ENCODE measurements around the gene POLR3F. TPM values are rescaled to one million over a fixed set of nuclear protein-coding genes. Genes with fewer than 3 reads are reported as not detected.
A peak's percentile ranks its signal among the peaks of the same experiment; 100 is the strongest.

POLR3F gene
- 10 to 100 TPM; 12.5 to 13.4 TPM for total RNA-seq

DNA sequence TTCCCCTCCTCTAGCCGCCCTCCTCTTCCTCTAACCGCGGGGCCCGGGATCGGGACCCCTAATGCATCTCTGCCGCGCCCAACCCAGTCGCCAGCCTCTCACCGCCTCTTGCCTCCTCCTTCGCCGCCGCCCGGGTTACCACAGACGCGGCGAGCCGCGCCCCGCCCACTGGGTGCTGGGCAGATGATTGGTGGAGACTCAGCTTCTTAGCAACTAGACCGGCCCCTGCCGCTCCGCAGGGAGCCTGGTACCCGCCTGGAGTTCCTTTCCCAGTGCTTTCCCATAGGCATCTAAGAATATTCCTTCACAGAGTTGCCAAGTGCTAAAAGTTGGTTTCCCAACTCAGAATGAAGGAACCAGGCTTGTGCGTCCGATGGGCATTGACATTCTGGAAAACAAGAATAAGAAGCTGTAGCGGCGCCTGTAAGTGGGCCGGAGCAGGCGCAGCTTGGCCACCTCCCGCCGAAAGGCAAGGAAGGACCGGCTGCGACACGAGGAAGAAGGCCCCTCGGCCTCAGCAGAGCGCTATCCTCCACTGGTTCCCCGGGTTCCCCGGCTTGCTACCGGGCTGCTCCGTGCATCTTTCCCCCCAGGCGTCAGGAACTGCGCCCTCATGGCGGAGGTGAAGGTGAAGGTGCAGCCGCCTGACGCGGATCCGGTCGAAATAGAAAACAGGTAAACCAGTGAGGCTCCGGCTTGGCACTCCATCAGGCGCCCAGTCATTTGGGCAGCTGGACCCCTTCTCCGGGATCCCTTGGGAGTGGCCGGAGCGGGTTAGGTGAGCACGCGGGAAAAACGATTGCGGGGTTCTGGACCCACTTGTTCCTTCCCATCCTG lies at the start of gene POLR3F, which contains the start of gene DZANK1:
POLR3F (plus strand) TSS at position 497 of the 837 bp plus-strand sequence; CDS start at position 614, 117 bp downstream.
DZANK1 (minus strand) TSS at position 137 of the 837 bp plus-strand sequence. CDS start 1,672 bp downstream, outside the sequence.
- Mint-ChIP-seq H3K4me1 (ENCODE audit: low read depth) (peaks cover 13% of the 10 kb centered on the region), H3K9me3 (no peaks in the 10 kb centered on the region), H3K27me3 (ENCODE audit: low read depth) (no peaks in the 10 kb centered on the region), H3K36me3 (ENCODE audit: insufficient read depth in 2 of 2) (peaks cover 0 to 3% of the 10 kb centered on the region in 2 donors), H3K27ac (peak within 1 kb of the TSS; percentile 94), H3K4me3 (peak within 1 kb of the TSS; percentile 86 to 96)
- DNase-seq (peak; percentile 94), ATAC-seq (replicated peaks in 1 of 2) (peak; percentile 98 to 99)

- Mint-ChIP-seq H3K4me1 (ENCODE audit: low read depth) (no peaks in the 10 kb centered on the region), H3K4me3 (no peak overlapping the region), H3K9me3 (no peaks in the 10 kb centered on the region), H3K27ac (no peak overlapping the region), H3K36me3 (ENCODE audit: insufficient read depth in 2 of 2) (no peaks in the 10 kb centered on the region), H3K27me3 (ENCODE audit: low read depth) (no peaks in the 10 kb centered on the region)
- ATAC-seq (replicated peaks in 1 of 2) = no peak
- no peak for DNase-seq
These were observed 45.6 kb upstream of the POLR3F start for GRCh38 chr20:18421608-18422007.

- H3K27ac Mint-ChIP-seq = no peak overlapping the region
These were observed 40.0 kb upstream of the POLR3F start for GRCh38 chr20:18427214-18427613.

GRCh38 chr20:18428490-18429173 lies 38.6 kb upstream of the POLR3F start:
- ATAC-seq (replicated peaks in 1 of 2) (no peak), DNase-seq (no peak)
- Mint-ChIP-seq H3K27me3 (ENCODE audit: low read depth) (no peaks in the 10 kb centered on the region), H3K9me3 (no peaks in the 10 kb centered on the region), H3K36me3 (ENCODE audit: insufficient read depth in 2 of 2) (no peaks in the 10 kb centered on the region), H3K4me3 (no peak overlapping the region), H3K27ac (no peak overlapping the region), H3K4me1 (ENCODE audit: low read depth) (no peaks in the 10 kb centered on the region)

More at GRCh38 chr20:18427214-18427613, 40.0 kb upstream of the POLR3F start:
- ATAC-seq (replicated peaks in 1 of 2) (no peak), DNase-seq (no peak)
- Mint-ChIP-seq H3K4me1 (ENCODE audit: low read depth) (no peaks in the 10 kb centered on the region), H3K4me3 (no peak overlapping the region), H3K9me3 (no peaks in the 10 kb centered on the region), H3K27me3 (ENCODE audit: low read depth) (no peaks in the 10 kb centered on the region), H3K36me3 (ENCODE audit: insufficient read depth in 2 of 2) (no peaks in the 10 kb centered on the region)

- ATAC-seq (replicated peaks in 1 of 2) = no peak
- Mint-ChIP-seq H3K36me3 (ENCODE audit: insufficient read depth in 2 of 2) (no peaks in the 10 kb centered on the region), H3K9me3 (no peaks in the 10 kb centered on the region), H3K27ac (no peak overlapping the region), H3K27me3 (ENCODE audit: low read depth) (no peaks in the 10 kb centered on the region), H3K4me1 (ENCODE audit: low read depth) (no peaks in the 10 kb centered on the region), H3K4me3 (no peak overlapping the region)
- no peak for DNase-seq
These were observed 36.9 kb upstream of the POLR3F start for GRCh38 chr20:18430172-18430826.

GRCh38 chr20:18431206-18431605 lies 36.0 kb upstream of the POLR3F start:
- DNase-seq (no peak), ATAC-seq (replicated peaks in 1 of 2) (no peak)
- Mint-ChIP-seq H3K4me1 (ENCODE audit: low read depth) (no peaks in the 10 kb centered on the region), H3K27me3 (ENCODE audit: low read depth) (no peaks in the 10 kb centered on the region), H3K4me3 (no peak overlapping the region), H3K27ac (no peak overlapping the region), H3K36me3 (ENCODE audit: insufficient read depth in 2 of 2) (no peaks in the 10 kb centered on the region), H3K9me3 (no peaks in the 10 kb centered on the region)

- H3K9me3 Mint-ChIP-seq = no peaks in the 10 kb centered on the region
- H3K4me3 Mint-ChIP-seq = no peak overlapping the region
- H3K27ac Mint-ChIP-seq = no peak overlapping the region
- ATAC-seq (replicated peaks in 1 of 2) = no peak
- no peaks in the 10 kb centered on the region for H3K36me3 Mint-ChIP-seq (ENCODE audit: insufficient read depth in 2 of 2)
- H3K4me1 Mint-ChIP-seq (ENCODE audit: low read depth) = no peaks in the 10 kb centered on the region
- DNase-seq = no peak
- no peaks in the 10 kb centered on the region for H3K27me3 Mint-ChIP-seq (ENCODE audit: low read depth)
These were observed 30.3 kb upstream of the POLR3F start for GRCh38 chr20:18436847-18437246.

- Mint-ChIP-seq H3K27ac (no peak overlapping the region), H3K4me1 (ENCODE audit: low read depth) (no peaks in the 10 kb centered on the region), H3K9me3 (no peaks in the 10 kb centered on the region), H3K4me3 (no peak overlapping the region), H3K36me3 (ENCODE audit: insufficient read depth in 2 of 2) (no peaks in the 10 kb centered on the region), H3K27me3 (ENCODE audit: low read depth) (no peaks in the 10 kb centered on the region)
- ATAC-seq (replicated peaks in 1 of 2) (no peak), DNase-seq (no peak)
These were observed 26.8 kb upstream of the POLR3F start for GRCh38 chr20:18440403-18440802.

- no peak for ATAC-seq (replicated peaks in 1 of 2)
- Mint-ChIP-seq H3K27me3 (ENCODE audit: low read depth) (no peaks in the 10 kb centered on the region), H3K27ac (no peak overlapping the region), H3K36me3 (ENCODE audit: insufficient read depth in 2 of 2) (no peaks in the 10 kb centered on the region), H3K9me3 (no peaks in the 10 kb centered on the region), H3K4me3 (no peak overlapping the region), H3K4me1 (ENCODE audit: low read depth) (no peaks in the 10 kb centered on the region)
- DNase-seq = no peak
These were observed 23.3 kb upstream of the POLR3F start for GRCh38 chr20:18443886-18444285.

DNA sequence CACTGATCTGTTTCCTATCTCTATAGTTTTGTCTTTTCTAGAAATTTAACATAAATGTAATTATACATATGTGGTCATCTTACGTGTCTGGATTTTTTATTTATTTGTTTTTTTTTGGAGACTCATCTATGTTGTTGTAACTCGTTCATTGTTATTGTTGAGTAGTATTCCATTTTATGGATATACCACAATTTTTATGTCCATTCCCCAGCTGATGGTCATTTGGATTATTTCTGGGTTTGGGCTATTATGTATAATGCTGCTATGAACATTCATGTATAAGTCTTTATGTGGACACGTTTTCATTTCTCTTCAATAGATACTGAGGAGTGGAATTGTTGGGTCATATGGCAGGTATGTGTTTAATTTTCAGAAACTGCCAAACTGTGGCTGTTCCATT lies 10.6 kb upstream of the POLR3F start:
- ATAC-seq (replicated peaks in 1 of 2) (no peak), DNase-seq (no peak)
- no peaks in the 10 kb centered on the region for H3K4me1 Mint-ChIP-seq (ENCODE audit: low read depth)
- no peak overlapping the region for H3K27ac Mint-ChIP-seq
- H3K9me3 Mint-ChIP-seq = peaks cover 2 to 3% of the 10 kb centered on the region in 2 donors
- no peaks in the 10 kb centered on the region for H3K36me3 Mint-ChIP-seq (ENCODE audit: insufficient read depth in 2 of 2)
- H3K27me3 Mint-ChIP-seq (ENCODE audit: low read depth) = no peaks in the 10 kb centered on the region
- H3K4me3 Mint-ChIP-seq = no peak overlapping the region

DNA sequence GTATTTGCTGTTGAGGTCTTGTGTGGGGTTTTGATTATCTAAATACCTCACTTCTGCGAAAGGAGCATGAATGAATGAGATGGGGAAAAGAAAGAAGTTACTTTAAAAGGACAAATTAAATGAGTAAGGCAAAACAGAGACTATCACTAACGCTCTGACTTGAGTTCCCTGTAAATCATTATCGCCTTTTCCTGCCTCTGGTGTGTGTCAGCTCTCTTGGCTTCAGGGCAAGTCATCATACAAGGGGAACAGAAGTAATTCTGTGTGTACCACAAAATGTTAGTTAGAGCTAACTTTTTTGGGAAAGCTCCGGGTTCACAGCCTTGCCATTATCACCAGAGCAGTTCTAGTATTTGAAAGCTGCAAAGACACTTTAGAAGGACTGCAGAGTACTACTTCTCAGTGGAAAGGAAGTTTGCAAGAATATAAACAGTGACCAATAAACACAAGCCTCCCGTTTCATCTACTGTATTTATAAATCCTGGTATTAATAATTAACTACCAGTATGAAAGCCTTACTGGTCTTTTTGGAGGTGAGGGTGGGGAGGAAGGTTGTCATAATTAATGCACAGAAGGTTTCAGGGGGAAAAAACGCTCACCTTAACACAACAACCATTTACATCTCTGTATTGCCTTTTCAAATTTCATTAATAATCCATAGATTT lies 1.5 kb upstream of the POLR3F start:
- H3K27me3 Mint-ChIP-seq (ENCODE audit: low read depth) = no peaks in the 10 kb centered on the region
- peaks cover 0 to 3% of the 10 kb centered on the region in 2 donors for H3K36me3 Mint-ChIP-seq (ENCODE audit: insufficient read depth in 2 of 2)
- H3K9me3 Mint-ChIP-seq = no peaks in the 10 kb centered on the region
- peaks cover 13% of the 10 kb centered on the region for H3K4me1 Mint-ChIP-seq (ENCODE audit: low read depth)
- ATAC-seq (replicated peaks in 1 of 2) (no peak), DNase-seq (no peak)
- H3K27ac Mint-ChIP-seq = peak overlapping the region; percentile 33
- H3K4me3 Mint-ChIP-seq = peak overlapping the region; percentile 86 to 96

DNA sequence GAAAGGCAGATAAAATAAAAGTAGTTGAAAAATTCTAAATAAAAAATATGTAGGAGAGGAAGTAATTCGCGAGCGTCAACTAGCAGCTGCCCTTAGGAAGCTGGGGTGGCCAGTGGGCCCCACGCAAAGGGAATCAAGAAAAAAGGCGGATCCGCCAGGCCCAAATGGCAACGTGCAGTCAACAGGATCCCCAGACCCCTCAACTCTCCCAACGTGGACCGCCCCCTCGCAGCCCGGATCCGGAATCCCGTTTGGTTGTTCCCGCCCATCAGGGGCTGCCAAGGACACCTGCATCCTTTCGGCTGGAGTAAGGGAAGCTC lies 656 bp upstream of the POLR3F start:
- peak overlapping the region; percentile 94 for H3K27ac Mint-ChIP-seq
- peaks cover 13% of the 10 kb centered on the region for H3K4me1 Mint-ChIP-seq (ENCODE audit: low read depth)
- H3K36me3 Mint-ChIP-seq (ENCODE audit: insufficient read depth in 2 of 2) = peaks cover 0 to 3% of the 10 kb centered on the region in 2 donors
- ATAC-seq (replicated peaks in 1 of 2) (peak; percentile 44), DNase-seq (no peak)
- H3K9me3 Mint-ChIP-seq = no peaks in the 10 kb centered on the region
- H3K4me3 Mint-ChIP-seq = peak overlapping the region; percentile 86 to 96
- no peaks in the 10 kb centered on the region for H3K27me3 Mint-ChIP-seq (ENCODE audit: low read depth)

DNA sequence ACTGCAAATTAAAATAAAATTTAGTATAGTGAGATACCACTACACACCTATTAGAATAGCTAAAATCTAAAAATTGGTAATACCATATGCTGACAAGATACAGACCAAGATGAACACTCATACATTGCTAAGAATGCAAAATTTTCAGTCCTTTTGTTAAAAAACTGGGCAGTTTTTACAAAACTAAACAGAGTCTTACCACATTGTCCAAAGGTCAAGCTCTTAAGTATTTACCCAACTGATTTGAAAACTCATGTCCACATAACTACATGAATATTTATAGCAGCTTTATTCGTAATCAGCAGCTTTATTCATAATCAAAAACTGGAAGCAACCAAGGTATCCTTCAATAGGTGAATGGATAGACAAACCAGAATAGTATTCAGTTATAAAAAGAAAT lies 10.0 kb downstream of the POLR3F start:
- peaks cover 0 to 14% of the 10 kb centered on the region in 2 donors for H3K36me3 Mint-ChIP-seq (ENCODE audit: insufficient read depth in 2 of 2)
- H3K27me3 Mint-ChIP-seq (ENCODE audit: low read depth) = no peaks in the 10 kb centered on the region
- H3K4me3 Mint-ChIP-seq = no peak overlapping the region
- H3K4me1 Mint-ChIP-seq (ENCODE audit: low read depth) = no peaks in the 10 kb centered on the region
- no peaks in the 10 kb centered on the region for H3K9me3 Mint-ChIP-seq
- no peak overlapping the region for H3K27ac Mint-ChIP-seq
- no peak for DNase-seq
- no peak for ATAC-seq (replicated peaks in 1 of 2)

All from activated T-cell treated with anti-CD3 and anti-CD28 coated beads, Interleukin-2, amount 50 U/mL, for 72 hours (primary cell).